ENCODE data around the gene ELP5. TPM values are rescaled to one million over a fixed set of nuclear protein-coding genes. Genes with fewer than 3 reads are reported as not detected.
A peak's percentile ranks its signal among the peaks of the same experiment; 100 is the strongest.

The ELP5 gene
- total RNA-seq, 1 donor from 2014 or later, result 27.7 TPM

DNA sequence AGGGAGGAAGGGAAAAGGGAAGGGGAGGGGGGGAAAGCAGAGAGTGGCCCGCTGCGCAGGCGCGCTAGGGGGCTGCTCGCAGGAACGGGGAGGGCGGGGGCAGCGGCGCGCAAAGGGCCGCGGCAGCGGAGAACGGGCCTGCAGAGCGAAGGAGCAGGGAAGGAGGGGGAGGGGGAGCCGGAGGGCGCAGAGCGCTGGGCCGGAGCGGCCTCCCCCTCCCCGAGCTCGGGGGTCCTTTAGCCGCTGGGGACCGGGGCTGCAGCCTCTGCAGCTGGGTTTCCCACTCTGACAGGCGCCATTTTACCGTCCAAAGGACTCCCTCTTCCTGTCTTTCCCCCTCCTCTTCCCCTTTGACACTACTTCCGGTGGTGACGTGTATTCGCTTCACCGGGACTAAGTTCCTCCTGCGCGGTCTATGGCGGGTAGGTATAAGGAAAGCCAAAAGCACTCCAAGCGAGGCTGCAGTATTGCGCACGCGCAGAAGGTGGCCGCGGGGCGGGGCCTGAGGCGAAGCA lies 297 bp upstream of the ELP5 start, which contains the start of gene CTDNEP1:
Gene CTDNEP1 (minus strand): TSS at position 74 of the 515 bp plus-strand sequence. CDS start 438 bp downstream, outside the sequence.
- peak; percentile 98 for DNase-seq (ENCODE audit: extremely low read depth, low read depth, low spot score)

DNA sequence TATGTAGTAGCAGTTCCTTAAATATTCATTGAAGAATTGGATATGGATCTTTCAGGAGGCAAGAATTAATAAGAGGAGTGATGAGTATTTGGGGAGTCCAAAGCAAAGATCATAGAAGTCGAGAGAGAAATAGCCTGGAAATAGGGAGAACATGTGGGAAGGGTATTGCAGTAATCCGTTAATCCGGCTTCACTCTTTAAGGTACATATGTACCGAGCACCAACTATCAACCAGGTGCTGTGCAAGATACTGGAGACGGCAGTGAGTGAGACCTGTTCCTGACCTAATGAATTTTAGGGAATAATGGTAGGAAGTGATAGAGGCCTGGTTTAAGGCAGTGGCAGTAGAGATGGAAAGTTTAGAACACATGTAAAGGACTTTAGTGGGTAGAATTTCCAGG lies 1.1 kb downstream of the ELP5 start:
- no peak for DNase-seq (ENCODE audit: extremely low read depth, low read depth, low spot score)

DNA sequence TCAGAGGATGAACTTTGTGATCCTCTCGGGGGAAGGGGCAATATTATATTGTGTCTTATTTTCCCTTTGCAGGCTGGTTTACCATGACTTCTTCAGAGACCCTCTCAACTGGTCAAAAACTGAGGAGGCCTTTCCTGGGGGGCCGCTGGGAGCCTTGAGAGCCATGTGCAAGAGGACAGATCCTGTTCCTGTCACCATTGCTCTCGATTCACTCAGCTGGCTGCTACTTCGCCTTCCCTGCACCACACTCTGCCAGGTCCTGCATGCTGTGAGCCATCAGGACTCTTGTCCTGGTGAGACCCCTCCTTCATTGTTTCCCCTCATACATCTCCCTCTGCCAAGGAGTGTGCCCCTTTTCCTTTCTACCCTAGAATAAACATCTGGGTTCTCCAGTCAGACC lies 2.5 kb downstream of the ELP5 start:
- no peak for DNase-seq (ENCODE audit: extremely low read depth, low read depth, low spot score)

DNA sequence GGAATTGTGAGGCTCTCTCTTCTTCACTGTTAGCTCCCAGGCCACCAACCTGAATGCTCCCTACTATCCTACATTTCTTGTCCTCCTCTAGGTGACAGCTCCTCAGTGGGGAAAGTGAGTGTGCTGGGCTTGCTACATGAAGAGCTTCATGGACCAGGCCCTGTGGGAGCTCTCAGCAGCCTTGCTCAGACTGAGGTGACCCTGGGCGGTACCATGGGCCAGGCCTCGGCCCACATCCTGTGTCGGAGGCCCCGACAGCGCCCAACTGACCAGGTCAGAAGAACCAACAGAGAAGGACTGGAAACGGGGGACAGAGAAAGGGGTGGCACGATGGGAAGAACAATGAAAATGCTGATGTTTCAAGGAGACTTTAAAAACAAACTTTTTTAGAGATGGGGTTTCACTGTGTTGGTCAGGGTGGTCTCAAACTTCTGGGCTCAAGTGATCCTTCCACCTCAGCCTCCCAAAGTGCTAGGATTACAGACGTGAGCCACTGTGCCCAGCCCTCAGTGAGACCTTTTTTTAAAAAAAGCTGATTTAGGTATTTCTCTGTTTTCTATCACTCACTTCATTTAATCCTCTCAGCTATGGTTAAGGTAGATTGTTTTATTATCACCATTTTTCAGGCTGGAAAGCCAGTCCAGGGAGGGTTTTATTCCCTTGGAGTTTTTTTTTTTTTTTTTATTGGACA lies 4.9 kb downstream of the ELP5 start:
- no peak for DNase-seq (ENCODE audit: extremely low read depth, low read depth, low spot score)

DNA sequence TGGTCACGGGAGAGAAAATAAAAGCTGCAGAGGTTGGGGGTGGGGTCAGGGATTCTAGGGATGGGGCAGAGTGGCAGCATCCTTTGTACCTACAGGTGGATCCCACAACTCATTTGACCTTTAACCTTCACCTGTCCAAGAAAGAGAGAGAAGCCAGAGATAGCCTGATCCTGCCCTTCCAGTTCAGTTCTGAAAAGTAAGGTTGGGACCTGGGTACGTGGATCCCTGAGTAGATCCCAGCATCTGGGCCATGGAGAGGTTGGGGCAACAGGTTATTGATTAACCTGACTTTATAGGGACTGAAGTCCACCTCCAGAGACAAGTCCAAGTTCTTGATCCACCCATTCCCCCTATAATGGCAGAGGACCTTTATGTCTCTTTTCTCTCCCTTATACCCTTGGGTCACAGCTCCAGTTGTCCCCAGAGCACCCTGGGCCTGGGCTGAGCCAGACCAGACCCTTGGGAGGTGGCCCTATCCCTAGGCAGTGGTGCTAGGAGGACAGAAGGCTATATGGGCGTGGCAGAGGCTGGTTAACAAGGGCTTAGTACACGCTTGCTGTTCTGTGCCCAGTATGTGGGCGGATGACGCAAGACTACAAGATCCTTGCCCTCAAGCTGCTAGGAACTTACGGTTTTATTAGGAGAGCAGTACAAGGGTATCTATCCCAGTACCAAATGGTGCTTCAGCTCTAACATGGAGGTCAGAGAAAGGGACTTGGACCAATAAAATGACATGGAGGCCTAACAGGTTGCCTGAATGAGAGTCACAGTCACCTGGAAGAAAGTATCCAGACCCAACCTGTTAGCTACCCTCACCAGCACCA lies 6.9 kb downstream of the ELP5 start:
- DNase-seq (ENCODE audit: extremely low read depth, low read depth, low spot score), result no peak

DNA sequence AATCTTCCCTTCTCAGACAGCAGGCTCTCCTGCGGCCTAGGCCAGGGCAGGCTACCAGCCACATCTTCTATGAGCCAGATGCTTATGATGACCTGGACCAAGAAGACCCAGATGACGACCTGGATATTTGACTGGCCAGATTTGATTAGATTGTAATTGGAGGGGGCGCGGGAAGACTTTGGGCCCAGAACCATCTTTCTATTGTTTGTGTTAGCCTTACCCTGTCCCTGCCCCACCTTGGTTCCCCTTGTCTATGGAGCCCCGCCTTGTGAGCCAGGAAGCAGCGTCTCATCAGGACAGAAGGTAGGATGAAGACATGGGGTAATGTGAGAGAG lies 7.5 kb downstream of the ELP5 start:
- DNase-seq (ENCODE audit: extremely low read depth, low read depth, low spot score), result no peak

DNA sequence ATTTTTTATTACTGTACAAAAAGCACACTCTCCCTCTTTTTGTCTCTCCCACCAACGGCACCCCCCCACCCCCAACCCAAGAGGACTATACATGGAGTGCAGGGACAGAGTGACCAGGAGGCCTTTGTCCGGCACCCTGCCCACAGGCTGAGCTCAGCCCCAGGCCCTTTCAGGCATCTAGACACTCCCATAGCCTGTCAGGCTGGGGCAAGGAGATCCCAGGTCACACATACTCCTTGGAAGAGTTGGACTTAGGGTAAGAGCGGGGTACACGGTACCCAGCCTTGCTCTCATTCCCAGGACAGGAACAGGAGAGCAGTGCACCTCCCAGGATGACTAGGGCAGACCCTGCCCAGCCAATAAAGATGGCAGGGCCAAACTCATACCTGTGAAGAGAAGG lies 8.1 kb downstream of the ELP5 start:
- DNase-seq (ENCODE audit: extremely low read depth, low read depth, low spot score), result no peak

DNA sequence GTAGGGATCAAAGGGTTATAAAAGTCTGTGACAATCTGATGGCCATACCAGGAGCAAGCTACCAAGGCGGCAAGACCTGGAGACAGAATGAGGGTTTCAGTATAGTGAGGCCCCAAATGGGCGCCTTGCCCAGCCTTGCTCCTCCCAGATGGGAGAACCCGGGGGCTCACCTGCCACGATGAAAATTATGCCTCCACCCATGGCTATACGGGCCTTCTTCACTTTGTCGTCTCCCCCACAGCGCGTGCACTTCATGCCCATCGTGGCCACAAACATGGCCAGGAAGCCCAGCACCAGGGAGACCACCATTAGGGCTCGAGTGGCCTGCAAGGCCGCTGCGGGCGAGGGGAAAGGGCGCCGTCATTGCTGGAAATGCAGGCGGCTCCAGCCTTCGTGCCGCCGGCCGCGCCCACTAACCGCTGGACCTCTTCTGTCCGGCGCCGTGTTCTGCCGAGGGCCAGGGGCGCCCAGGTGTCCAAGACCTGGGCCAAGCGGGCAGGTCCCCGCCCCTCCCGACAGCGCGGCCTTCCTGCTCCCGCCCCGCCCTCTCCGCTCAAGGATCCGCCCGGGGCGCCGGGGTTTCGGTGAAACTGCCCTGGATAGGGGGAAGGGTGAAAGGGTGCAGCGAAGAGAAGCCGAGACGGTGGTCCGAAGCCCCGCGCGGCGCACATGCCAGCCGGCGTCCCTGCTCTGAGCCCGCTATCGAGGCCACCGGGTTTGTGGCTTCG lies 8.8 kb downstream of the ELP5 start:
- no peak for DNase-seq (ENCODE audit: extremely low read depth, low read depth, low spot score)

DNA sequence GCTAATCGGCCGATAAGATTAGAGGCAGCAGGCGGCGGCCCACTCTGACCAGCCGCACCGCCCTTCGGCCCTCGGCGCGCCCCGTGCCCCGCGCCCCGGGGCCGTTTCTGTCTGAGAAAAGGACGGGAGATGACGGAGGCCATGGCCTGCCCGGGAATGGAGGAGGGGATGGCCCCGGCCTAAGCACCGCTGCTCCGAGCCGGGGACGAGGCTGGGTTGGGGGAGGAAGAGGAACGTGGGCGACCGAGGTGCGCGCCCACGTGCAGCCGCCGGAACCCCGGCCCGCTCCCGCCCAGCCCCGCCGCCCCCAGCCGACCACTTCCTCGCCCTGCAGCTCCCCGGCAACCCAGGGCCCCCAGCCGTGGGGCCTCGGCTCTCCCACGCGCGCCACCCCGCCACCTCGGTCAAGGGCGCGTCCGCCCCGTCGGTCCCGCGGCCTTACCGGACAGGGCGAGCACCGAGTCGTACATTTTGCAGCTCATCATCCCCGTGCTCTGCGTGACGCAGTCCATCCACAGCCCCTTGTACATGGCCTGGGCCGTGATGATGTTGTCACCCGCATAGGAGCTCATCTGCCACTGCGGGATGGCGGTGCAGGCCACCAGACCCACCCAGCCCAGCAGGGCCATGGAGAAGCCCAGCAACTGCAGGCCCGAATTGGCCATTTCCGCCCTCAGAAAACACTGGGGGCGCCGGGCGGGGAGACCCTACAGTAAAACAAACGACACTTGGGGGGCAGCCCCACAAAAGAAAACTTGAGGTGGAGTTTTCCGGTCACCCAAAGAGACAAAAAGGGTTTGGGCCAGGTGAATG lies 9.6 kb downstream of the ELP5 start:
- DNase-seq (ENCODE audit: extremely low read depth, low read depth, low spot score), result no peak

DNA sequence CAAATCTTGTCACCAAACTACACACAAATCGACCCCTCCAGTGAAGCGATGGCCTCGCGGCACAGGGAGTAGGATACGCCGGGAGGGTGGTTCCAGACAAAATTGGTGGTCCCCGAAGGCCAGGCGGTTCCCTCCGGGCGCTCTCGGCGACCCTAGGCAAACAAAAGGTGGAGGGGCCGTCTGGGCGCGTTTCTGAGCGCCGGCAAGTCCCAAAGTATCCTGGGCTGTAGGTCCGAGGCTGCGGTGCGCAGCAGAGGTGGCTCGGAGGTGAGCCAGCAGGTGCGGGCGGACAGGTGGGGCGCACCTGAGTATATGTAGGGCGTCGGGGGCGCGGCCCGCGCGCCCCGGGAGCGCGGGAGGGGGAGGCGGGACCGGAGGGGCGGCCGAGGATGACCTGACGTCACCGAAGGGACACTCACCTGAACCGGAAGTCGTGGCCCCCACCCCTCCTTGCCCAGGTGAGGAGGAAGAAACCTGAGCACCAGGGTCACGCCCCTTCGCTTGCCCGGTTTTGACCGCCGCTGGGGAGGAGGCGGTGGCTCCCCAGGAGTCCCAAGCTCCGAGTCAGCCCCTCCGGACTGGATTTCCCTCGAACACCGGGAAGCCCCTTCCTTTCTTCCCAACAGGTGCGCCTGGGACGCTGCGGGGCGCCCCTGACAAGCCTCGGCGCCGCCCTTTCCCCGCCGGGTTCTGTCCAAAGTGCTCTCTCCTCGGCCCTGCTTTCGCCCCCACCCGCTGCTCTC lies 10.3 kb downstream of the ELP5 start, which contains the start of gene CLDN7:
Gene CLDN7 (minus strand): TSS at position 287 of the 743 bp plus-strand sequence. CDS start 435 bp downstream, outside the sequence.
- DNase-seq (ENCODE audit: extremely low read depth, low read depth, low spot score), result no peak

DNA sequence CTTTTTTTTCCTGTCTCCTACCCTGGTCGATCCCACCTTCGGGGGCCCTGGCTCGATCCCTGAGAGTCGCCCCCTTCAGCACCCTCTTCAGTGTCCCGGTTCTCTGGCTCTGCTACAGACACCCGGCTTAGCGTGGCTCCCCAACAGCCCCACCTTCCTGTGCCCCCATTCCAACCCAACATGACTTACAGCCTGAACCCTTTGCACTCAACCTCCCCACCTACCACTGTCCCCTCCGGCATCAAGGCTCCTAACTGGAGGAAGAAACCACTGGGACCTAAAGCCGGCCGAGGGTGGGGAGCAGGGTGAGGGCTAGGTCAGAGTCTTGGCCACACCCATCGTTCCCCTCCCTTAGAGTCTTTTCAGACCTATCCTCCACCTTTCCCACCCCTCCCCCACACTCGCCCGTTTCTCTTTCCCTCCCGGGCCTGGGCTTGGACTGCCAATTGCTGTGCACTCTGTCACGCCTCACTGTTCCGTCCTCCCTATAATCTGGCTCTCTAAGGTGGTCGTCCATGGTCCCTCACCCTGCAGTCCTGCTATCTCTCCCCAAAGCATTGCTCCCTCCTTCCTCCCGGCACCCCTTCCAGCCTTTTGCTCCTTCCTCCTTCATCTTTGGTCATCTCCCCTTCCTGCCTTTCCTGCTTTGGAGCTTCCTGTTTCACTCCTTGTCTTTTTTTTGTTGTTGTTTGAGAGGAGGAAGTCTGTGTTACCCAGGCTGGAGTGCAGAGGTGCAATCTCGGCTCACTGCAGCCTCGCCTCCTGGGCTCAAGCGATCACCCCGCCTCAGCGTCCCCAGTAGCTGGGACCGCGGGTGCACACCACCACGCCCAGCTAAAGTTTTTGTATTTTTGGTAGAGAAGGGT lies 11.2 kb downstream of the ELP5 start:
- no peak for DNase-seq (ENCODE audit: extremely low read depth, low read depth, low spot score)

DNA sequence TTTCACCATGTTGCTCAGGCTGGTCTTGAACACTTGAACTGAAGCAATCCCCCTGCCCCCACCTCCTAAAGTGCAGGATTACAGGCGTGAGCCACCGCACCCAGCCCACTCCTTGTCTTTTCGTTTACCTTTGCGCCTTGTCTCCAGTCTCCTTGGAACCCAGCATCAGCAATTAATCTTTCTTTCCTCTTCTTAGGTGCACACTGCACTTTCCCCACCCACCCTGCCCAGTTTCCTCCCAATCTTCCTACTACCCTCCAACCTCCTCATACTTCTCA lies 11.7 kb downstream of the ELP5 start:
- DNase-seq (ENCODE audit: extremely low read depth, low read depth, low spot score), result no peak

DNA sequence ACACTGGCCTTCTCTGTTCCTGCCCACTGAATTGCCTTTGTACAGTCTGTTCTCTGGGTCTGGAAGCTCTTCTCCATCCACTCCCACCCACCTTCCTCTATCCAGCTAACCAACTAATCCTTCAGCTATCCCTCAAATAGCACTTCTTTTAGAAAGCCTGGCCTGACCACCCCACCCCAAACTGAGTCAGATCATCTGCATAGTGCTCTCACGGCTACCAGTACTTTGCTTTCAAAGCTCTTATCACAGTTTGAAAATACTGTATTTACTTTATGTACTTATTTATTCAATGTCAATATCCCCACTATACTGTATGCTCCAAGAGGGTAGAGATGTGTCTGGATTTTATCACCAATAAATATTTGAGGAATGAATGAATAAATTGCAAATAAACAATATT lies 14.8 kb downstream of the ELP5 start:
- no peak for DNase-seq (ENCODE audit: extremely low read depth, low read depth, low spot score)

DNA sequence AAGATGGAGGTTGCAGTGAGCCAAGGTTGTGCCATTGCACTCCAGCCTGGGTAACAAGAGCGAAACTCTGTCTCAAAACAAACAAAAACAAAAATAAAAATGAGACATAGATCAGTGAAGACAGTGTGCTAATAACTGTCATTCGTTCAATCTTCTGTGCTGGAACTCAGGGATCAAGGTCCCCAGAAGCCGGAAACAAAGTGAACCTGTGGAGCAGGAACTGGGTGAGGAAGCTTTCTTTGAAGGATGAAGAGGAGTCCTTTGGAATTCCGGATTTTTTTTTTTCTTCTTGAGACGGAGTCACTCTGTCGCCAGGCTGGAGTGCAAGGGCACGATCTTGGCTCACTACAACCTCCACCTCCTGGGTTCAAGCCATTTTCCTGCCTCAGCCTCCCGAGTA lies 27.4 kb downstream of the ELP5 start:
- DNase-seq (ENCODE audit: extremely low read depth, low read depth, low spot score), result no peak

DNA sequence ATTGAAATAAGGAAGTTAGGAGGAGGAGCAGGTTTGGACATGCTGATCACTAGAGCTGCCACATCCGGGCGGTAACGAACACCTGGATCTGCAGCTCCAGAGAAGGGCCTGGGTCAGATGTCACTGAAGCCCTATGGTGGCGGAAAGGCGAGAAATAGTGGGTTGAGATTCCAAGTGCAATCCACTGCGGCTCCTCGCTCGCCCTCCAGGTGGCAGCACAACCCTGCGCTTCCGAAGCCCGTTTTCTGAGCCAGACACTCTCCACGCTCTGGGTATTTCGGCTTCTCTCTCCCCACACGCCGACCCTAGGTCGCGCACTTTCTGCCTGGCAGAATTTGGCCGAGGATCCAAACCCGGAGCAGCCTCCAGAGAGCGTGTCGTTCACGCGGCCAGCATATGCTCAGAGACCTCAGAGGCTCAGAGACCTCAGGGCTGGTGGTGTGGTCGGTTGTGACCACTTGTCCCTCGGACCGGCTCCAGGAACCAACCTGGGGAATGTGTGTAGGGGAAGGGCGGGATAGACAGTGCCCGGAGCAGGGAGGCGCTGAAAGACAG lies 28.6 kb downstream of the ELP5 start:
- DNase-seq (ENCODE audit: extremely low read depth, low read depth, low spot score), result no peak

DNA sequence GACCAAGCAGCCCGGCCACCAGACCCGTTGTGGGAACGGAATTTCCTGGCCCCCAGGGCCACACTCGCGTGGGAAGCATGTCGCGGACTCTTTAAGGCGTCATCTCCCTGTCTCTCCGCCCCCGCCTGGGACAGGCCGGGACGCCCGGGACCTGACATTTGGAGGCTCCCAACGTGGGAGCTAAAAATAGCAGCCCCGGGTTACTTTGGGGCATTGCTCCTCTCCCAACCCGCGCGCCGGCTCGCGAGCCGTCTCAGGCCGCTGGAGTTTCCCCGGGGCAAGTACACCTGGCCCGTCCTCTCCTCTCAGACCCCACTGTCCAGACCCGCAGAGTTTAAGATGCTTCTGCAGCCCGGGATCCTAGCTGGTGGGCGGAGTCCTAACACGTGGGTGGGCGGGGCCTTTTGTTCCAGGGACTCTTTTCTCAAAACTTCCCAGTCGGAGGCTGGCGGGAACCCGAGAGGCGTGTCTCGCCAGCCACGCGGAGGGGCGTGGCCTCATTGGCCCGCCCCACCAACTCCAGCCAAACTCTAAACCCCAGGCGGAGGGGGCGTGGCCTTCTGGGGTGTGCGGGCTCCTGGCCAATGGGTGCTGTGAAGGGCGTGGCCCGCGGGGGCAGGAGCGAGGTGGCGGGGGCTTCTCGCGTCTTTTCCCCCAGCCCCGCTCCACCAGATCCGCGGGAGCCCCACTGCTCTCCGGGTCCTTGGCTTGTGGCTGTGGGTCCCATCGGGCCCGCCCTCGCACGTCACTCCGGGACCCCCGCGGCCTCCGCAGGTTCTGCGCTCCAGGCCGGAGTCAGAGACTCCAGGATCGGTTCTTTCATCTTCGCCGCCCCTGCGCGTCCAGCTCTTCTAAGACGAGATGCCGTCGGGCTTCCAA lies 29.3 kb downstream of the ELP5 start, which contains the start of gene SLC2A4:
Gene SLC2A4 (plus strand): TSS at position 645 of the 879 bp plus-strand sequence. CDS start 217 bp downstream, at position 862.
- no peak for DNase-seq (ENCODE audit: extremely low read depth, low read depth, low spot score)

DNA sequence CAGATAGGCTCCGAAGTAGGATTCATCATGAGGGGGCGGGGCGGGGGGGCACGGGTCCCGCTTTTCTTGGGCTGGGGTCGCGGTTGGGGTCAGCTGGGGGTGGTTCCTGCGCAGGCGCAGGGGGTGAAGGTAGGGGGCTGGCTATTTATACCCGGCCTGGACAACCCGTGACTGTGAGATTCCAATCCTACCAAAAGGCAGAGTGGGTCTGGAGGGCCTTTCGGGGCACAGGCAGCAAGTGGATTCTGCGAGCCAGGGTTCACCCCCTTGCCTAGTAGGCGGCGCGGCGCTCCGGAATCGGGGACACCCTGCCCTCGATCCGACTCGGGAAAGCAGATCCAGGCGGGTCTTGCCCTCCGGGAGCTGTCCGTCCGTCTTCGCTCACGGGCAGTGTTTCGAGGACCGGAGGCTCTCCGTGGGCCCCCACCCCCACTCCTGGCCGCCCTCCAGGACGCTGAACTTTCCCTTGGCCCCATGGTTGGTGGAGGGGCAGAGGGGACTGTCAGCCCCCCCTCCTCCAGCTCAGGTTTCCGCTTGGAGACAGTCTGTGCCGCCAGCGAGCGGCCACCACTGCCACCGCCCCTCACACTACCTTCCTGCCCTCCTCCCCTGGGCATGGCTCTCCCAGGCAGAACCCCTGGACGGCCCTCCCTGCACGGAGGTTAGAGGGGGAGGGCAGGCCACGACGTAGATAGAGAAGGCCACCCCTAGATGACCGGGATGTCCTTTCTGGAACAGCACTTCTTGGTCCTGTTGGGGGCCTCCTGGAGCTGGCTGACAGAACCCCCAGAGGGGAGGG lies 30.1 kb downstream of the ELP5 start:
- no peak for DNase-seq (ENCODE audit: extremely low read depth, low read depth, low spot score)

All from glomerular endothelial cell (primary cell).